GM12878 (cell line): ENCODE results near the gene OSBPL3. TPM values are rescaled to one million over a fixed set of nuclear protein-coding genes. Genes with fewer than 3 reads are reported as not detected.
A peak's percentile ranks its signal among the peaks of the same experiment; 100 is the strongest.

Experiments used
- ATAC-seq: fragments of 200-7000 bp; cut with Tn5 transposase; 3 replicates; pipeline ENCODE4 v1.9.1; 2020; ENCODE audit warnings: mild to moderate bottlenecking, moderate library complexity
- BruUV-seq: library from RNA; stranded (reverse); fragments of 400-500 nt; replicated peaks from 2 replicates; lab custom pipeline; 2021; lab: Mats Ljungman, UMichigan
- CTCF ChIA-PET: fragments of 300-600 bp; sonication (Branson Sonifier 250); formaldehyde crosslinking; extraction: SDS; loops from one replicate; lab custom pipeline; 2021; ENCODE audit warnings: inconsistent platforms; lab: Yijun Ruan, JAX
- POLR2A ChIA-PET: fragments of 350-600 bp; formaldehyde crosslinking; extraction: SDS; loops from one replicate; lab custom pipeline; 2021; ENCODE audit warnings: inconsistent platforms; lab: Charles Lee
- RAD21 ChIA-PET: fragments of 300-600 bp; sonication (Branson Sonifier 250); formaldehyde crosslinking; loops from one replicate; lab custom pipeline; 2023; ENCODE audit warnings: antibody characterized with exemption; ENCODE audit not compliant: unreplicated experiment; lab: Charles Lee
- SMC1A ChIA-PET: fragments of 300-600 bp; sonication (Branson Sonifier 250); formaldehyde crosslinking; loops from one replicate; lab custom pipeline; 2023; ENCODE audit not compliant: unreplicated experiment, uncharacterized antibody; lab: Charles Lee
- DNase-seq: peaks from one replicate; pipeline ENCODE4 v3.0.0-alpha.2; 2011; ENCODE audit warnings: low read depth, low spot score
- FAIRE-seq: peaks from 3 replicates; lab custom pipeline; 2011; peaks lifted over from hg19 to GRCh38; lab: Jason Lieb, UNC
- H2AFZ ChIP-seq: 2 replicates; pipeline ENCODE4 v1.6.0; 2011; ENCODE audit warnings: low read depth, low read length, control low read depth; ENCODE audit not compliant: control insufficient read depth
- H3K27ac ChIP-seq: 2 replicates; pipeline ENCODE4 v1.5.1; 2011; ENCODE audit warnings: control low read depth; ENCODE audit not compliant: control insufficient read depth, insufficient read depth
- H3K27me3 ChIP-seq, 2 experiments: replicated peaks in 1 of 2; 2 replicates each; pipeline versions ENCODE4 v1.6.0 to v1.6.1; 2011; ENCODE audit warnings: low read length in 1 of 2; ENCODE audit not compliant: control insufficient read depth in 2 of 2, insufficient read depth in 2 of 2
- H3K36me3 ChIP-seq, 2 experiments: 2 replicates each; pipeline ENCODE4 v1.5.1; 2011; ENCODE audit warnings: low read length in 1 of 2; ENCODE audit not compliant: control insufficient read depth in 2 of 2, insufficient read depth in 2 of 2
- H3K4me1 ChIP-seq: 2 replicates; pipeline ENCODE4 v1.6.1; 2011; ENCODE audit warnings: mild to moderate bottlenecking, low read length, moderate library complexity, mixed read lengths; ENCODE audit not compliant: control insufficient read depth, insufficient read depth
- H3K4me2 ChIP-seq: 2 replicates; pipeline ENCODE4 v1.6.0; 2011; ENCODE audit warnings: control low read depth; ENCODE audit not compliant: control insufficient read depth, insufficient read depth
- H3K4me3 ChIP-seq: fragments of 200-600 bp; sonication (generic); 2 replicates; pipeline ENCODE4 v1.5.1; 2016
- H3K79me2 ChIP-seq: 2 replicates; pipeline ENCODE4 v1.6.0; 2011; ENCODE audit warnings: low read length; ENCODE audit not compliant: control insufficient read depth, insufficient read depth
- H3K9ac ChIP-seq: 2 replicates; pipeline ENCODE4 v1.8.0; 2011; ENCODE audit warnings: low read length, control low read depth, mixed read lengths; ENCODE audit not compliant: control insufficient read depth, insufficient read depth
- H3K9me3 ChIP-seq: replicated peaks from 3 replicates; pipeline ENCODE4 v1.5.1; 2011; ENCODE audit warnings: mild to moderate bottlenecking, low read length; ENCODE audit not compliant: control insufficient read depth, insufficient read depth
- H4K20me1 ChIP-seq: 2 replicates; pipeline ENCODE4 v1.6.0; 2011; ENCODE audit not compliant: control insufficient read depth, insufficient read depth
- CHD1 ChIP-seq: IDR thresholded peaks from 2 replicates; pipeline ENCODE4 v1.6.1; 2012; ENCODE audit warnings: low read depth, low read length, improper control_type of control experiment
- EGR1 ChIP-seq, 2 experiments: IDR thresholded peaks; 1 replicate in 1 of 2; 2 replicates in 1 of 2; pipeline ENCODE4 v1.6.1; 2011 to 2012; ENCODE audit warnings: low read depth in 2 of 2, low read length in 2 of 2, borderline replicate concordance in 1 of 2, mild to moderate bottlenecking in 1 of 2, moderate library complexity in 1 of 2
- GABPA ChIP-seq: IDR thresholded peaks from 2 replicates; pipeline ENCODE4 v1.6.1; 2014; ENCODE audit warnings: antibody characterized with exemption, low read depth, mild to moderate bottlenecking, inconsistent platforms
- GATAD2B ChIP-seq: fragments of 450-650 bp; conservative IDR thresholded peaks from 2 replicates; pipeline ENCODE4 v1.6.1; 2017; ENCODE audit warnings: low read depth, mild to moderate bottlenecking, moderate library complexity
- HCFC1 ChIP-seq: fragments of 150-350 bp; IDR thresholded peaks from 2 replicates; pipeline ENCODE4 v1.6.1; 2014; ENCODE audit warnings: low read length
- IKZF1 ChIP-seq: fragments of 450-650 bp; conservative IDR thresholded peaks from 2 replicates; pipeline ENCODE4 v1.6.1; 2017; ENCODE audit warnings: antibody characterized with exemption, mild to moderate bottlenecking
- KAT2A ChIP-seq: conservative IDR thresholded peaks from 2 replicates; pipeline ENCODE4 v1.6.1; 2011; ENCODE audit warnings: low read depth, low read length; ENCODE audit not compliant: control insufficient read depth
- MAX ChIP-seq: IDR thresholded peaks from 2 replicates; pipeline ENCODE4 v1.6.1; 2012; ENCODE audit warnings: low read depth, low read length, improper control_type of control experiment
- PAX5 ChIP-seq: IDR thresholded peaks from 2 replicates; pipeline ENCODE4 v1.6.1; 2011; ENCODE audit warnings: low read depth, low read length, borderline replicate concordance
- PKNOX1 ChIP-seq: fragments of 450-650 bp; IDR thresholded peaks from 2 replicates; pipeline ENCODE4 v1.6.1; 2016; ENCODE audit warnings: mild to moderate bottlenecking
- POLR2A ChIP-seq: IDR thresholded peaks from 2 replicates; pipeline ENCODE4 v1.6.1; 2011; ENCODE audit warnings: low read depth, mild to moderate bottlenecking, low read length
- RCOR1 ChIP-seq: conservative IDR thresholded peaks from 2 replicates; pipeline ENCODE4 v1.6.1; 2012; ENCODE audit warnings: low read depth, low read length, improper control_type of control experiment
- SREBF1 ChIP-seq: IDR thresholded peaks from 2 replicates; pipeline ENCODE4 v1.6.1; 2012; ENCODE audit warnings: mild to moderate bottlenecking, low read length
- STAT1 ChIP-seq: fragments of 450-650 bp; conservative IDR thresholded peaks from 2 replicates; pipeline ENCODE4 v1.6.1; 2014; ENCODE audit warnings: antibody characterized with exemption, mild to moderate bottlenecking
- SUPT20H ChIP-seq: IDR thresholded peaks from 2 replicates; pipeline ENCODE4 v1.6.1; 2011; ENCODE audit warnings: low read depth, mild to moderate bottlenecking, low read length, moderate library complexity, borderline replicate concordance; ENCODE audit not compliant: control insufficient read depth
- YY1 ChIP-seq: IDR thresholded peaks from 2 replicates; pipeline ENCODE4 v1.6.1; 2011; ENCODE audit warnings: low read depth, mild to moderate bottlenecking, low read length
- WGBS: methylation state at CpG from one replicate; pipeline ENCODE4 v1.1.6; 2016; ENCODE audit warnings: low lambda C conversion rate; ENCODE audit not compliant: insufficient replicate concordance, insufficient coverage; ENCODE audit errors: missing lambda C conversion rate; 5-methylcytosine and 5-hydroxymethylcytosine counted together
- in situ Hi-C: fragments of 300-500 bp; cut with MboI; formaldehyde crosslinking; loops from 9 replicates; pipeline ENCODE4 v1.14.3; 2018; ENCODE audit warnings: mixed read lengths
- intact Hi-C: fragments of 100-400 bp; cut with micrococcal nuclease; formaldehyde crosslinking; loops from one replicate; pipeline ENCODE4 v1.14.2; 2022; ENCODE audit not compliant: unreplicated experiment
- polyA plus RNA-seq, 11 experiments: library from polyadenylated mRNA; depleted of rRNA in 4 of 11; unstranded in 6 of 11; stranded (reverse) in 5 of 11; fragments of >200 nt; fragmentation: Nextera tagmentation in 4 of 11; fragmentation: Illumina TruSeq in 1 of 11; extraction: Ambion mirVana in 4 of 11; extraction: Trizol in 1 of 11; gene quantifications; 1 replicate in 1 of 11; 2 replicates in 10 of 11; pipeline versions ENCODE4 v1.2.1 to v1.2.3, GENCODE V29; 2011 to 2016; ENCODE audit warnings: inconsistent platforms in 2 of 11, missing spikeins in 2 of 11, low read depth in 1 of 11
- total RNA-seq, 4 experiments: library from RNA; depleted of rRNA in 3 of 4; stranded (reverse); fragments of >200 nt in 3 of 4; fragmentation: Illumina TruSeq in 1 of 4; extraction: Trizol in 1 of 4; gene quantifications; 2 replicates each; pipeline versions ENCODE4 v1.2.1 to v1.2.3, GENCODE V29; 2013 to 2021
- TF ChIP-seq, protein P1 (sequence below): fragments of 450-650 bp; IDR thresholded peaks from 2 replicates; pipeline ENCODE4 v1.6.1; 2017; ENCODE audit warnings: antibody characterized with exemption, mild to moderate bottlenecking, moderate library complexity
- TF ChIP-seq, protein P2 (sequence below): fragments of 450-650 bp; IDR thresholded peaks from 2 replicates; pipeline ENCODE4 v1.6.1; 2016; ENCODE audit warnings: mild to moderate bottlenecking

Gene OSBPL3
- total and polyA plus RNA-seq, 10 of the 15 experiments (the other 5 are each of a cell fraction or from before 2014, with no cell fraction given): 6.1 to 46.6 (median 27.0) TPM

- intact Hi-C loops: loop anchor here (1.0 to 10.0 kb wide), 4 partner anchors 68 to 1372 kb away; partner anchors contain the start of gene CCDC126
- FAIRE-seq: no peak
- ChIA-PET SMC1A (interaction anchor here (1.2 to 12.8 kb wide), 17 partner anchors 11 to 145 kb away, joined by 3 to 189 read pairs (median 6); partner anchors contain the start of gene OSBPL3), POLR2A (interaction anchor here (1.1 to 7.0 kb wide), 8 partner anchors 13 to 146 kb away, joined by 3 to 68 read pairs (median 5); partner anchors contain the start of gene OSBPL3), RAD21 (interaction anchor here (0.7 to 10.0 kb wide), 12 partner anchors 11 to 1195 kb away, joined by 3 to 106 read pairs (median 7); partner anchors contain the start of gene OSBPL3), CTCF (interaction anchor here (0.9 to 2.8 kb wide), 12 partner anchors 13 to 154 kb away, joined by 3 to 43 read pairs (median 4); partner anchors contain the start of gene OSBPL3)
- Histone ChIP-seq H3K4me3 (no peak overlapping the region), H2AFZ (no peak overlapping the region), H3K4me2 (peak overlapping the region; percentile 88; the same call in 1 of the 2 replicates), H3K36me3 (no peaks in the 10 kb centered on the region), H3K27ac (peak overlapping the region; percentile 82), H3K4me1 (peaks cover 72% of the 10 kb centered on the region), H3K9ac (no peak overlapping the region), H4K20me1 (no peaks in the 10 kb centered on the region), H3K9me3 (no peaks in the 10 kb centered on the region), H3K79me2 (peaks cover 92% of the 10 kb centered on the region), H3K27me3 (no peaks in the 10 kb centered on the region)
- no peak for DNase-seq
- no TSS peak for BruUV-seq
- 36% methylated on average over 1 of the region's 1 CpG for WGBS
- ATAC-seq: no peak
- in situ Hi-C loops: no loop called here
- TF ChIP-seq CHD1 (no peak), STAT1 (no peak), IKZF1 (no peak), EGR1 (IDR thresholded peaks at IDR 0.05; ENCODE audit: borderline replicate concordance in 1 of 2, low read depth in 2 of 2, low read length in 2 of 2) (no peak), PAX5 (no peak), GATAD2B (no peak), PKNOX1 (no peak), MAX (no peak), SREBF1 (no peak), SUPT20H (no peak), HCFC1 (no peak), POLR2A (no peak), GABPA (no peak), RCOR1 (no peak), KAT2A (no peak), YY1 (no peak)
- TF ChIP-seq, protein P1, sequence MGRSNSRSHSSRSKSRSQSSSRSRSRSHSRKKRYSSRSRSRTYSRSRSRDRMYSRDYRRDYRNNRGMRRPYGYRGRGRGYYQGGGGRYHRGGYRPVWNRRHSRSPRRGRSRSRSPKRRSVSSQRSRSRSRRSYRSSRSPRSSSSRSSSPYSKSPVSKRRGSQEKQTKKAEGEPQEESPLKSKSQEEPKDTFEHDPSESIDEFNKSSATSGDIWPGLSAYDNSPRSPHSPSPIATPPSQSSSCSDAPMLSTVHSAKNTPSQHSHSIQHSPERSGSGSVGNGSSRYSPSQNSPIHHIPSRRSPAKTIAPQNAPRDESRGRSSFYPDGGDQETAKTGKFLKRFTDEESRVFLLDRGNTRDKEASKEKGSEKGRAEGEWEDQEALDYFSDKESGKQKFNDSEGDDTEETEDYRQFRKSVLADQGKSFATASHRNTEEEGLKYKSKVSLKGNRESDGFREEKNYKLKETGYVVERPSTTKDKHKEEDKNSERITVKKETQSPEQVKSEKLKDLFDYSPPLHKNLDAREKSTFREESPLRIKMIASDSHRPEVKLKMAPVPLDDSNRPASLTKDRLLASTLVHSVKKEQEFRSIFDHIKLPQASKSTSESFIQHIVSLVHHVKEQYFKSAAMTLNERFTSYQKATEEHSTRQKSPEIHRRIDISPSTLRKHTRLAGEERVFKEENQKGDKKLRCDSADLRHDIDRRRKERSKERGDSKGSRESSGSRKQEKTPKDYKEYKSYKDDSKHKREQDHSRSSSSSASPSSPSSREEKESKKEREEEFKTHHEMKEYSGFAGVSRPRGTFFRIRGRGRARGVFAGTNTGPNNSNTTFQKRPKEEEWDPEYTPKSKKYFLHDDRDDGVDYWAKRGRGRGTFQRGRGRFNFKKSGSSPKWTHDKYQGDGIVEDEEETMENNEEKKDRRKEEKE: no peak
- TF ChIP-seq, protein P2, sequence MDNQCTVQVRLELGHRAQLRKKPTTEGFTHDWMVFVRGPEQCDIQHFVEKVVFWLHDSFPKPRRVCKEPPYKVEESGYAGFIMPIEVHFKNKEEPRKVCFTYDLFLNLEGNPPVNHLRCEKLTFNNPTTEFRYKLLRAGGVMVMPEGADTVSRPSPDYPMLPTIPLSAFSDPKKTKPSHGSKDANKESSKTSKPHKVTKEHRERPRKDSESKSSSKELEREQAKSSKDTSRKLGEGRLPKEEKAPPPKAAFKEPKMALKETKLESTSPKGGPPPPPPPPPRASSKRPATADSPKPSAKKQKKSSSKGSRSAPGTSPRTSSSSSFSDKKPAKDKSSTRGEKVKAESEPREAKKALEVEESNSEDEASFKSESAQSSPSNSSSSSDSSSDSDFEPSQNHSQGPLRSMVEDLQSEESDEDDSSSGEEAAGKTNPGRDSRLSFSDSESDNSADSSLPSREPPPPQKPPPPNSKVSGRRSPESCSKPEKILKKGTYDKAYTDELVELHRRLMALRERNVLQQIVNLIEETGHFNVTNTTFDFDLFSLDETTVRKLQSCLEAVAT: no peak
Observed at GRCh38 chr7:24966802-24967201, 13.2 kb downstream of the OSBPL3 start.
